Activated CD8-positive, alpha-beta memory T cell treated with anti-CD3 and anti-CD28 coated beads, Interleukin-2, amount 50 U/mL, for 1 hour (primary cell): ENCODE results near the gene MAP3K7CL.

Experiments used
- DNase-seq: peaks from one replicate; pipeline ENCODE4 v3.0.0-alpha.2; 2020; ENCODE audit errors: extremely low read depth

MAP3K7CL gene

DNA sequence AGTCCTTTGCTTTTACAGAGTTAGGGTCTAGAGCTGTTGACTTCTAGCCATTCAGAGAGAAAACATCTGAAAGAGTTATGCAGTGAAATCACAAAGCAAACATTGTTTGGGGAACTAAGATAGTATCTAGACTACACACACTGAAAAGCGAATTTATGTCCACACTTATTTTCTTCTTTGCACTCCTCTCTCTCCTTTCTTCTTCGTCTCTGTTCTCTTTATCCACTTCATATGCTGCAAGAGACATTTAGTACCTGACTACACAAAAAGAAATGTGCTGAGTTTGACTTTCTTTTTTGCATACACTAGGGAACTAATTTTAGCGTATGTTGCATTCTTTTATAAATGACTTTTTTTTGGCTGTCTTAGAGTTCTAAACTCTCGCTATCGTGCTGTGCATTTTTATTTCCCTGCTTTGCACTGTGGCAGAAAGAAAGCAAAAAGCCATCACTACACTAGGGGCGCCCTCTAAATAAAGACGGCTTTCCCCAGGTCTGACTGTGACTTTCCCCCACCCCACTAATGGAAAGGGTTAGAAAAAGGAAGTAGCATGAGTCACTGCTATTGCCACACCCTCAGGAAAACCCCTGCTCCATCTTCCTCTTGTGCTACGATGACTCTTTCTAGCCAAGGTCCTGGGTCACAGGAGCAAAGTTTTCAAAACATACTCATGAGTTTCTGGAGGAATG, 65.7 kb downstream of the MAP3K7CL start:
- peak; percentile 5 for DNase-seq

GRCh38 chr21:29196670-29197191, 66.3 kb downstream of the MAP3K7CL start:
- no peak for DNase-seq

GRCh38 chr21:29201186-29201585, 70.7 kb downstream of the MAP3K7CL start:
- no peak for DNase-seq

GRCh38 chr21:29205009-29205408, 74.6 kb downstream of the MAP3K7CL start:
- DNase-seq, result no peak

DNA sequence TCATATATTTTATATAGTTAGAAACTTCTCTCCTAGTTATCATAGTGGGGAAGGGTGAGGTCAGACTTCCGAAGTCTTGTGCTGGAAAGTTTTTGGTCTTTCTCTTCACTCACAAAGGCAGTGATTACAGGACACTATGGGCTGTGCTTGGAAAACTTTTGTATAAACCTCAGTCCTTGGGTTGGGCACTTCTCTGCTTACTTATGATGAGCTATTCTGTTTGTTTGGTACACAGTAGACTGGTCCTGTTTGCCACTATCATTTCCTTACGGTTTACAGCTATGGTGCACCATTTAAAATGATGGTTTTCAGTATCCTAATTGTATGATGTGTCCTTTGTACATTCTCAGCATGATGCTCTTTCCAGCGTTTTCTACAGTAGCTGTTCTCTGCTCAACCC, 75.5 kb downstream of the MAP3K7CL start:
- no peak for DNase-seq

GRCh38 chr21:29206445-29206844, 76.0 kb downstream of the MAP3K7CL start:
- DNase-seq, result no peak

DNA sequence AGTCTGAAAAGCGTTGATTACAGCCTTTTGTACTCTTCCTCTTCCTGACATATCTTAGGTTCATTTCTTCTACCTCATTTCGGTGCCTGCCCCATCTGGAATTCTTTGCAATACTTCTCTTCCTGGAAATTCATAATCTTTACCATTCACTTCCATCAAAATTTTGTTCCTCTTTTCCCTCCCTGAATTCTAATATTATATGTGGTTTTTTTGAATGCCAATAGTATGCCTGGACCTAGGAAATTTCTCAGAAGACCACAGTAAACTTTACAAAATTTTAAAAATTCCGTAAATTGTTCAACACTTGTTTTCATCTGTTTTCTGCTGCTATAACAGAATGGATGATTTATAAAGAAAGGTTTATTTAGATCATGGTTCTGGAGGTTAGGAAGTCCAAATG, 76.8 kb downstream of the MAP3K7CL start:
- no peak for DNase-seq

DNA sequence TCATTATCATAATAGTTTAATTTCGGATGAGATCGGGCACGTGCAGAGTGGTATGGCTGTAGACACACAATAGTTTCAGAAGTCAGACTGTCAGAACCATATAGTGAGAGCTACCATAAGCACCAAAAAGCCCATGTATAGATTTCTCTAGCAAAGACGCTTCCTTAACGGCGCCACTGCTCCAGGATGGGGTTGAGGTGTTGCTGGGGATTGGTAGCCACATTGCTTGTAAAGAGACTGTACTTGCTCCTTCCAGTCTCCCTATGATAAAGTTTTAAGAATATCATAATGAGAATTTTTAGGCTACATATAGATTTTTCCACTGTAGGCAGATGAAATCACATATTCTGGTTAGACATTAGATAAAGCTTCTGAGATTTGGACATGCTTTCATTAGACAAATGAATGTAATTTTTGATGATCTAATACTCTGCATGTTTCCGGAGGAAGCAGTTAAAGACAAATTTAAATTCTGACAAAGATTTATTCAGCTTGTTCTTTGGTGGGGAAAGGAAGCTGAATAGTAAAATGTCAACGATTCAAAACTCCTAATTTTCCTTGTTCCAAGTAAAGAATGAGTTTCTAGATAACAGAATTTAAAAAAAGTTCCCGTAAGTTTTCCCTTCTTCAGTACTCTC, 77.7 kb downstream of the MAP3K7CL start:
- DNase-seq, result no peak

DNA sequence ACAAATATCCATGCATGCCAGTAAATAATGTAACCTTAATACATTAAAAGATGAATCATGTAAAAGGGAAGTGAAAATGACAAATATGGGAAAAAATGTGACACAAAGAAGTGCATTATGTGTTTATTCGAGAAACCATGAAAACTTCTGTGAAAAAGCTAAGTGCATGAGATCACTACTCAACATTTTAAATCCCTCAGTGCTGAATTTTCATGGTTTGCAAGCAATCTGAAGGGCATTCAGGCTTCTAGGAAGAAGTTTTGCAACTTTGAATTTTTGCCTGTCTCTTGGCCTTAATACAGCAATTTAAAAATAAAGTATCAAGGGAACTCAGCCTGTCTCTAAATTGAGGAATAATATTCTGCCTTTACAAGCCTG, 78.2 kb downstream of the MAP3K7CL start:
- no peak for DNase-seq

DNA sequence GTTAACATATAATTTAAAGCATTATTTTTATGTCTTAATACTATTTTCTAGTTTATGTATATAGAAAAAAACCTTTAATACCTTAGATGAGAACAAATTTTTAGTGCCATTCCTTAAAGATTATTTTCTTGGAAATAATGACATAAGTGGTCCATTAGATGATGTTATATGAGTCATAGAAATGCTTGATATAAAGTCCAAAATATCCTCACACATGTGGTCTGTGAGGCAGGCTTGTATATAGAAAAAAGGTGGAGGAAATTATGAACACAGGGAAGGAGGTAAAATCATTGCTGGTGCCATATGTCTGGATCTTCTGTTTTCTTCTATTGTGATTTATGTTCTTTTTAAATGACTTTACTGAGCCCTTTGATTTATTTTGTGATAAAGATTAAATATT, 79.3 kb downstream of the MAP3K7CL start:
- no peak for DNase-seq

GRCh38 chr21:29211205-29211604, 80.8 kb downstream of the MAP3K7CL start:
- DNase-seq, result no peak

- DNase-seq, result no peak
These were observed 82.0 kb downstream of the MAP3K7CL start for GRCh38 chr21:29212446-29212845.

DNA sequence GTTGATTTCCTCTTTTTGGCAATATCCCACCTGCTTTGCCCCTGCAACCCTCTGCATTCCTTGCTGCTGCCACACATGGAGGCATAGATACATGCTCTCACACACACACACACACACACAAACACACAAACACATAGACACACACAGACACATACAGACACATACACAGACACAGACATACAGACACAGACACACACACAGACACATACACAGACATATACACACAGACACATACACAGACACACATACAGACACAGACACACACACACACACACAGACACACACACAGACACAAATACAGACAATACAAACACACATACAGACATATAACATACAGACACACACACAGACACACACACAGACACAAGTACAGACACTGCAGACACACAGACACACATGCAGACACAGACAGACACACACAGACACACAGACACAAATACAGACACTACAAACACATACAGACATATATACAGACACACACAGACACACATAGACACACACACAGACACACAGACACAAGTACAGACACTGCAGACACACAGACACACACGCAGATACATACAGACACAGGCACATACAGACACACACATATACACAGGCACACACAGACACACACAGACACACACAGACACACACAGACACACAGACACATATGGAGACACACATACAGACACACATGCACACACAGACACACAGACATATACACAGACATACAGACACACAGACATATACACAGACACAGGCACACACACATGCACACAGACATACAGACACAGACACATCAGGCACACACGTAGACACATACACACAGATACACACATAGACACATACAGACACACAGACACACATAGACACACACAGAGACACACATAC, 83.3 kb downstream of the MAP3K7CL start:
- no peak for DNase-seq

DNA sequence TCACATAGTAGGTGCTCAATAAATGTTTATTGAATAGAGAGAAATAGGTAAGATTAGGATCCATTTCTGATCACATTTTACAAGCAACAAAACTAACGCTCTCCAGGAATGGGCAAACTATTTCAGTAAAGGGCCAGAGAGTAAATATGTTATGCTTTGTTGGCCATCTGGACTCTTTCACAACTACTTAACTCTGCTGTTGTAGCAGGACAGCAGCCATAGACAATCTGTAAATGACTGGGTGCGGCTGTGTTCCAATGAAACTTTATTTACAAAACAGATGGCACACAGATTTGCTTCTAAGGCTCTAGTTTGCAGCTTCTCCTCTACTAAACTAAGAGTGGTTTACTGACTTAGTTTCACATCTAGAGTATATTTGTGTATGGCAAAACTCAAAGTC, 85.3 kb downstream of the MAP3K7CL start:
- DNase-seq, result no peak

- no peak for DNase-seq
These were observed 87.4 kb downstream of the MAP3K7CL start for GRCh38 chr21:29217818-29218291.

DNA sequence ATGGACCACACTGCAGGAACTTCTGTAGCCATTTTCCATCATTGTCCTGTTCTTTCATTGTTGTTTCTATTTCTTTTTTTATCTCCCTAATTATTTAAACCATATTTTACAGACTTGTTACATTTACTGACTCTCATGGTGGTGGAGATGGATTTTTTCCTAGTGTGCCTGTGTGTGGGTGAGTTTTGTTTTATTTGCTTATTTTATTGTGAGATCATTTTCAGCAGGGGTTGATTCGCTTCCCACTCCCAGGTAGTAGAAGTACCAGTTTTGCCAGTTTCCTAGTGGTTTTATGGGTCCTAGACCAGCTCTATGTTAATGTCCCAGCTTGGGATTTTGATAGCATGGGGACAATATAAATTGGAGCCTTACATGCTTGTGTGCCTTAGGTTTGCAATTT, 88.3 kb downstream of the MAP3K7CL start:
- no peak for DNase-seq

DNA sequence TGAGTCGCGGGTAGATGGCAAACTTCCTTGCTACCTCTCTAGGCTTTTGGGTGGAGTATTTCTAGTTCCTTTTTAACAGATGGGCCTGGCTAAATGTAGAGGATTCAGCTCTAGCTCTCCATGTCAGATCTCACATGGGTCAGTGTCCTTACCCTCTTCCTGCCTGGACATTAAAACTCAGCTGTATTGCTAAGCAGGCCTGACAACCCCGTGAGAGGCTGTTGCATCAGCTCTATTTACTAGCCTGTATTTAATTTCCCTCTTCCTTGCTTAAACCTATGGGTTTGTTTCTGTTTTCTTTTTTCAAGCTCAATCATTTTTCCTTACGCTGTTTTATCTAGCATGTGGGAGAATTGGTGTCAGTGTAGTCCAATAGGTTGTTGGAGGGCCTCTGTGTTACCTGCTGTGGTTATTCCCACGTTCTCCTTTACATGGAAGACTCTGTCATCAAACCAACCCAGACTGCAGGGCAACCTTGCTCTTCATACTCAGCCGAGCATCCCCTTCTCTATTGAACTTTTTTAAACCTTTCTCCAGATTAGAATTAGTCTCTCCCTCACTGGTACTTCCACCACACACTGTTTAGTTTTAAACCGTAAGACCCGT, 88.8 kb downstream of the MAP3K7CL start:
- no peak for DNase-seq

DNA sequence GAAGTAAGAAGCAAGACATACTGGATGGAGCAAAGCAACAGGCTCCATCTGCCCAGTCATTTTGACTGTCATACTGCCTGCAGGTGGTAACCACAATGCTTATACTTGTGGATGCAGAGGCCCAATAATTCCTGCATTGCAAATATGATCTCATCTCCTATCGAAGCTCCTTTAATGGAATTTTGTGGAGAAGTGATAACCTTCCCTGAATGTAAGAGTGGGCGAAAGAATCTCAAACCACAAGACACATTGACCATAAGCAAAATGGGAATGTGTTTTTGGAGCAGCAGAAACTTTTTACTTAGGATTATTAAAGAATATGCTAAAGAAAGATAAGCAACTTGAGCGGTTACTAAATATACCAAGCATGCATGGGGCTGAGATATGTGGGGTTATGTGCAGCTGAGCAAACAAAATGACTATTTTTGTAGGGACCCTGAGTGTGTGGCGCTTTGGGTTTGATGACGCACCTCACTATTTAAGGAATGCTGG, 90.9 kb downstream of the MAP3K7CL start:
- DNase-seq, result no peak

- no peak for DNase-seq
These were observed 93.6 kb downstream of the MAP3K7CL start for GRCh38 chr21:29224006-29224405.
